Measurements from ENCODE around the gene POLG2.
A peak's percentile ranks its signal among the peaks of the same experiment; 100 is the strongest.

The POLG2 gene

DNA sequence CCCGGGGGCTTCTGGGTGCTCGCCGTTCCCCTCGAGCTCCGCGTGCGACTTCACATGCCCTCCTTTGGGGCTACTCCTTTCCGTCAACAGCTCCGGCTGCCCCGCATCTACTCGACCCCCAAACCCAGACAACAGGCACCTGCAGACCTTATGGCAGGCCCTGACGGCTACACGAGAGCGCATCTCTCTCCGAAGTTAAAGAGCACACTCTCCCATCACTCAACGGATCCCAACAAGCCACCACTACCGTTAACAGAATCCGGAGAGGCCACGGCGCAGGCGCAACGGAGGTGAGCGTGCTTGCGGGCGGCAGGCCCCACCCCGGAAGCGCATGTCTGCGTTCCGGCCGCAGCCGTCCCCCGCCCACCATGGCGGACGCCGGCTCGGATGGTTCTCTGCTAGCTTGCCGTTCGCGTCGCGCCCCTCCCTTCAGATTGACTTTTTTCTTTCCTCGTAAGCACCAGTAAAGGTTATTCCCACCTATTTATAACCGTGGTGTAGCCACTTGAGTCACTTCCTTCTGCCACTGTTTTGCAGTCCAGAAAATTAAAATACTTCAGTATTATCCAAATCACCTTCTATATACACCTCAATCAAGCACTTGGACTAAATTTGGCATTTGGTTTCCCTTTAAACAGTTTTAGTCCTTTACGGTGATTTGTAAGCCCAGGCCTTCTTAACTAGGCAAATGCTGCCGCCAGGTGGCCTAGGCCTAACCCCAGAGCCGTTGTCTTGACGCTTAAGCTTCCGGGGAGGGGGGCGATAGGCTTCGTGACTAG lies at the start of gene POLG2:
TSS of gene POLG2 (minus strand) at position 269 of the 779 bp plus-strand sequence. CDS start at position 183, 86 bp downstream.
- peak; percentile 96 for DNase-seq (ENCODE audit: low spot score)

DNA sequence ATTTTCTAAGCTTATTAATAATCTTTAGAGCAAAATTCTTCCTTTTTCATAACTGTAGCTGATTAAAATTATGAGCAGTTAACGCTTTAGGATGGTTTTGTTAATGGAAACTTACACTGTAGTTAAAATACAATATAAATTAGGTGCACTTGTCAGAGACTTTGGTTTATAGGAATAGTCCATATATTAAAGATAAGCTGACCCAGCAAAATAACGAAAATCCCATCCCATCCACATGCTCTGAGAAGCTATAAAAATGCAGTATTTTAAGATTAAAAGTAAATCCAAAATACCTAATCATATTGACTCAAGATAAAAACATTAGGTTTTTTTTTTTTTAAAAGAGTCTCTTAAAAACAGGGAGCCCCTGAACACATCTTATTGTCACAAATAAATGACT lies 47.9 kb upstream of the POLG2 start:
- DNase-seq (ENCODE audit: low spot score): no peak

DNA sequence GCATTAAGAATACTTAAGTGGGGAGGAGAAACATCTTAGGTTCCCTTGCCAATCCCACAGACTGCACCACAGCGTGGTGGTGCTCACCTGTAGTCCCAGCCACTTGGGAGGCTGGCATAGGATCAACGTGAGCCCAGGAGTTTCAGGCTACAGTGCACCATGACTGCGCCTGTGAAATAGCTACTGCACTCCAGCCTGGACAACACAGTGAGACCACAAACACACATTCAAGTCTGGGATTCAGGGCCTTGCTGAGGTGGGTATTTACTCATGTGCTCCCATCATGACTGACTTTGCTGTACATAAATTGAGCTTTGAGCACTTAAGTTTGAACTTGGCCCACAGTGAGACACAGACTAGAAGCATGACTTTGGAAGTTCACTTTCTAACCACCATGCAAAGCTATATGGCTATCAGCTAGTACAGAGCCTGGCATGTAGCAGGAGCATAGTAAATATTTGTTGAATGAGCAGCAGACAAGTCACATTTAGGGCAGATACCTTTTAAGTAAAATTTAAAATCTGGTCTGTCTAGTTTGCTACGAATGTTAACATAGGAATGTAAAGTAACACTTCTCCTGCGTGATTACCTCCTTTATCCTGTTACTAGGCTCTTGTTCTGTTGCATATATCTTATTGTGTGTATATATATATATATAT lies 43.4 kb upstream of the POLG2 start:
- DNase-seq (ENCODE audit: low spot score): no peak

DNA sequence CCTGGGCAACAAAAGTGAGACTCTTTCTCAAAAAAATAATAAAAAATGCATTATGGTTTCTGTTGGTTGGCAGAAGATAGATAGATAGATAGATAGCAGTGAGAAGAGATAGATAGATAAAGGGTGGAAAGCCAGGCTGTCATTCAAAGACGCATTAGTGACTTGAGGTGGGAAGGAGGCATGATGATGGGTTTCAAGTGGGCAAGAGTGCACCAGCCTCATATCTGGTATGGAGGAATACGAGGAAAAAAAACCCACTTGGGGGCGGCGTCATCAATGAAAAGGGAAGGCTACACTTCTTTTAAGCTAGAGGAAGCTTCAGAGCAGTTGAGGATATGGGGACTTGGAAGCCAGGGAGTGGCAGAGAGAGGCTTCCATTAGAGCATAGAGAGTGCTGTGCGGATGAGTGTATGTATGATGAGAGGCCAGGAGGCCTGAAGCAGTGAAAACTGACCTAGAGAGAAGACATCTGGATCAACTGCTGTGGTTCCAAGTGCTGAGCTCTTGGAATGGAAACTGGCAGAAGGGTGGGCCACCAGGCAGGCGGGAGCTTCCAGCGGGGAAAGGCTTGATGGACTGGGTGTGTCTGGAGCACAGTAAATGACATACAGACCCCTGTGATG lies 41.8 kb upstream of the POLG2 start:
- no peak for DNase-seq (ENCODE audit: low spot score)

DNA sequence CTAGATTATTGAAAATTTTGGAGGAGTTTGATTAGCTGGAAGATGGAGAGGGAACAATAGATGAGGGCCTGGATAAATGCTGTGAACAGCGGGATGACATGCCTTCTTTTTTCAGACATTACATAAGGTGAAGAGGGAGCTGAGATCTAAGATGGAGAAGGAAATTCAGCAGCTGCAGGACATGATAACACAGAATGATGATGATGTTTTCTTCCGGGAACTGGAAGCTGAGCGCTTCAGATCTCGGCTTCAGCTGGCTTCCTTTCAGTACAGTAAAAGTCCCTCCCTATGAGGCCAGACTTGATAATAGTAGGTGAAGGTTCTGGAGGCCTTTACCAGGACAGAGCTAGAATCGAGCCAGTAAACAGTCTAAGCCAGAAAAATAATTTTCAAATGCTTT lies 40.6 kb upstream of the POLG2 start:
- no peak for DNase-seq (ENCODE audit: low spot score)

DNA sequence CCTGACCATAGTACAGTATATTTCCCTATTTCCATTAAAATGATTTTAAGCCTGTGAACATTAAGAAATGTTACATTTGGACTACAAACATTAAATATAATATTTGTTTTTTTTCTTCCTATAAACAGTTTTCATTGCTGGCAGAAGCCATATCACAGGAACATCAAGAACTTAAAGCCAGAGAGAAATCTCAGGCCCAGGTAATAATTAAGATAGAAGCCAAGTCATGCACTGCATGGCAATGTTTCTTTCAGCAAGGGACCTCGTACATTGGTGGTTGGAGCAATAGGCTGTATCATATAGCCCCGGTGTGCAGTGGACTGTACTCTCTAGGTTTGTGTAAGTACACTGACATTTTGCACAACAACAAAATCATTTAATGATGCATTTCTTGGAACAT lies 40.1 kb upstream of the POLG2 start:
- no peak for DNase-seq (ENCODE audit: low spot score)

DNA sequence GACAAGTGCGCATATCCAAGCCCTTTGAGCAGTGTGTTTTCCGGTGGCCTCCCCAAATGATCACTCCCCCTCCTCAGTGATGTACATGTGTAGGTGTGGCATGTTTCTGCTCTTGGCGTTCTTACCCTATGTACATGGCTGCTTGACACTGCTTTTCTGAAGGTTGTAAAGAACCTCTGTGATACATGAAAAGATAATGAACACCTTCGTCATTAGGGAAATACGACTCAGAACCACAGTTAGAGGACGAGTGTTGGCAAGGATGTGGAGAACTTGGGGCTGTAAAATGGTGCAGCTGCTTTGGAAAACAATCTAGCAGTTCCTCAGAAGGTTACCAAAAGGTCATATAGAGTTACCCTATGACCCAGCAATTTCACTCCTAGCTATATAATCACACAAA lies 38.5 kb upstream of the POLG2 start:
- DNase-seq (ENCODE audit: low spot score): no peak

DNA sequence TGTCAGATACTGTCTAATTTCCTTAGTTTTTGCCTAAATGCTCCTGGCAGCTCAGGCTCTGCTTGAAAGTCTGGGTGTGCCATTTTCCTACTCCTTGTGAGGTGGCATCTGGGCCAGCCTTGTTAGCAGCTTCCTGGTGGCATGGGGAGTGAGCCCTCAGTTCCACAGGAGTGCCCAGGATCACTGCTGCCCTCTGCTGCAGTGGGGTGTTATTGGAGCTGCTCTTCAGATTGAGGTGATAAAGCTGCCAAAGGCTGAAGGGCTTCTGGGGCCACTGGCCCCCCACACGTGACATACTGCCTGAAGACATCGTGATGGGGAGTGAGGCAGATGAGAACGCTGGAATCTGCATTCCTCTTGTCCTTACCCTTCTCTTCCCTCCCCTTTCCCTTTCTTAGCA lies 37.3 kb upstream of the POLG2 start:
- no peak for DNase-seq (ENCODE audit: low spot score)

DNA sequence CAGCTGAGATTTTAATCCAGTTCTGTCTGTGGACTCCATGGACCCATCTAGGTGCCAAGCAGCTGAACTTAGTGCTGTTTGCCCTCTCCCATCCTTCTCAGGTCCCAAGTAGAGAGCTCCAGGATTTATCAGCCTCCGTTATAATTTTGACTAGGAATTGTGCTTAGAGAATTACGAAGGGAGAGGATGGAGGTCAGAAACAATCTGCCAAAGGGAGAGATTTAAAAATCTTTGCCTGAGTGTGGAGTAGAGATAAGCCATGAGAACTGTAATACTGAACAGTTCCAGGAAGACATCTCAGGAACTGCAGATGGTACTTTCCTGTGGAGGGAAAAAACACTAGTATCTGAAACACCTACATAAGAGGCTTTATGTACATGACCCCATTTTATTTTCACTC lies 36.9 kb upstream of the POLG2 start:
- no peak for DNase-seq (ENCODE audit: low spot score)

DNA sequence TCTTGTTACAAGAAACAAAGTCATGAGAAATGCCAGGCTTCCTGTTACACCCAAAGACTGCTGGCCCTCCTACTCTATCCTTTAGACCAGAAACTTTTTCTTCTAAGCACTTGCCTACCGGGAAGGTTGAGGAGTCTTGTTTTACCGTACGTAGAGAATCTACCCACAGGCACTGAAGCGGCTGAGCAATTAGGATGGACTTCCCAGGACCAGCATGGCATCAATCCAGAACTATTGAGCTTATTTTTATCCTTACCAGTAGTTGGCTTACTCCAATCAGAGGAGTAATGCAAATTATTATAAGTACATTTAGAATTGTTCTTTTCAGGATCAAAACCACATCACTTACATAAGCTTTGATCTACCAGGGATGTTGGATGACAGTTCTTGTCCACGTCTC lies 35.6 kb upstream of the POLG2 start:
- no peak for DNase-seq (ENCODE audit: low spot score)

DNA sequence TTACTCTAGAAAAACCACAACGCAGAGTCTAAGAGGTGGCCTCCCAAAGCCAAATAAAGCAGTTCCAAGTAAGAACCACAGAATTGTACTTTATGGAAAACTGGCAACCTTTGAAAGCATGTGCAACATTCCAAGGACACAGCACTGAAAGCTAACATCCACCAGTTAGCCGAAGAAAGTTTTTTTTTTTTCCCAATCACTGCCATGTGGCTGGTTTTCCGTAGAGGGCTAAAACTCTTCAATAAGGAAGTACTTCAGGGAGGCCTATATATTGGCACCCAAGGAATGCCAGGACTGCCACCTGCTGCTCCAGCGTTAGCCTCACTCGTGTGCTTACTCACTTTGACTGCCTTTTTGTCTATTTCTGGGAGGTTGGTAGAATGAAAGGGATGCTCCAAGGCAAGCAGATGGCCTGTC lies 35.1 kb upstream of the POLG2 start:
- DNase-seq (ENCODE audit: low spot score): no peak

DNA sequence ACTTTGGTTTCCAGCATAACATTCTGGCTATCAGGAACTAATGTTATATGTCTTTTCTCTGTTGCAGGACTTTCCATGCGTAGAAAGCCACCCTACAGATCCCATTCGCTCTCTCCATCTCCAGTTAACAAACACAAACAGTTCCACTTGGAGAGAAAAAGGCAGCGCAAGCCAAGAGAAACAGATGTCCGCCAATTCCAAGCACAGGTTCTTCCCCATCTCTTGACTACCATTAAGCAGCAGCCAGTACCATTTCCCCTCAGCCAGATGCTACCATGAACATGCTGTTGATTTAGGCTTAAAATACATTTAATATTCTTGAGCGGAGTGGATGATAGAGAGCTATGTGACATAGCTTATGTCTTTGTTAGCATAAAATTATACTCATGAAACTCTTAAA lies 32.4 kb upstream of the POLG2 start:
- peak; percentile 50 for DNase-seq (ENCODE audit: low spot score)

DNA sequence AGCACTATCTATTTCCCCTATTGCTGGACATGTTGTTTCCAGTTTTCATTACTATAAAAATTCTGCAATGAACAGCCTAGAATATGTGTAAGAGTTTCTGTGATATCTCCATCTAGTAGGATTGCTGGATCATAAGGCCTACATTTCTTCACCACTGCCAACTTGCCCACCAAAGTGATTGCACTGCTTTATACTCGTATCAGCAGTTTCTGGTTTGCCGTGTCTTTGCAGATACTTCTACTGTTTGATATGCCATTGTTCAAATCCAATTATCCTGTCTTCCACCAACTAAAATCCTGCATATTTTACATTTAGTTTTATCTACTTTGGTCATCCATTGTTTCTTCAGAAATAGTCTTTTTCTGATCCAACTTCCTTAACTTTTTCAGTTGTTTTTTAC lies 31.1 kb upstream of the POLG2 start:
- DNase-seq (ENCODE audit: low spot score): no peak

DNA sequence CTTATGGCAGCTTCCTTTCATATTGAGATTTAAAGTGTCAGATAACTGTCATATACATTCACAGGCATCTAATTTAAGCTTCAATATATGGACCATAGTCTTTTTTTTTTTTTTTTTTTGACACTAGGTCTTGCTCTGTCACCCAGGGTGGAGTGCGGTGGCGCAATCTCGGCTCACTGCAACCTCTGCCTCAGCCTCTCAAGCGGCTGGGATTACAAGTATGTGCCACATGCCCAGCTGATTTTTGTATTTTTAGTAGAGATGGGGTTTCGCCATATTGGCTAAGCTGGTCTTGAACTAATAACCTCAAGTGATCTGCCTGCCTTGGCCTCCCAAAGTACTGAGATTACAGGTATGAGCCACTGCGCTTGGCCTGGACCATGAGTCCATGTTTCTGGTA lies 23.5 kb upstream of the POLG2 start:
- no peak for DNase-seq (ENCODE audit: low spot score)

DNA sequence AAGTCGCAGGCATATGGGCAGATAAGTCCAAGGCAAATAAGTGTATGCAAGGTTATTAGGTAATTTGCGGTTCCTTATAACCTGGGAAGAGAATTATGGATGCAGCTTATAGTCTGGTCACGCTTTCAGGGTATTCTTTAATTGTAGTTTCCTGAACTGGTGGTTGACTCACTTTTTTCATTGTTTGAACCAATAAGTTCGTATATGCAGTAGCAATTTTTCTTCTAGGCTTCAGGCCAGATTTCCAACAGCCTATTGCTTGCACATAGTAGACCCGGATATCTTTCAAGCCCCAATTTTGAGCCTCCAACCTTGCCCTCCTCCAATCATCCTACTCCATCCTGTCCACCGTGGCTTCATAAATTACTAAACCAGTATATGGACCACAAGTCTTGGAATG lies 22.7 kb upstream of the POLG2 start:
- no peak for DNase-seq (ENCODE audit: low spot score)

DNA sequence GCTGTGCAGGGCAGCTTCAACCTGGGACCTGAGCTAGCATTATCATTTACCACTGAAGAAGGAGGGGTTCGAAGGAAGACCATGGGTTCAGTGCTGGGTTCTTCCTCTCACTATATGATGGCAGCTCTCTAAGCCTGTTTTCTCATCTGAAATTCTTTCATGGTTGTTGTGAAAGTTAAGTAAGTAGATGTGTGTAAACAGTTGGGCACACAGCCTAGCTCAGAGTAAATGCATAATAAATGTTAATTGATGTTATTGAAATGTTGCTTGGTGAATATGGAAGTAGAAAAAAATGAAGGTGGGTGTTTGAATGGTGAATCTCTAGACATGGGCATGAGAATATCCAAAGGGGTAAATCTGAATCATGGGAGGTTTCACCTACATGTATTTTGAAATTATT lies 19.0 kb upstream of the POLG2 start:
- no peak for DNase-seq (ENCODE audit: low spot score)

DNA sequence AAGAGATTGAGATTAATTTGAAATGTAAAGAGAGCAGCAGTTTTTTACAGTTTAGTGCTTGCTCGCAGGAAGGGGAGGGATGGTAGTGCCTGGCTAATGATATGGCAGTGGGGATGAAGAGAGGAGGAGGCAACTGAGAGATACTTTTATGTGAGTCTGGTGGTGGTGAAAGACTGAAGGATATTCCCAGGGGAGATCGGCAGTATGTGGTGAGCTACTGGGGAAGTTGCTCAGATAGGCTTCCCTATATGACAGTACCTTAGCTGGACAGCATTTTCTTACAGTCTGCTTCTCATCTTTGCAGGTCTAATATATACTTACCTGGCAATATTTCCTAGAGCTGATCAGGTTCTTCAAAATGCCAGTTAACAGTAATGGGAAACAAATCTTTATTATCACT lies 18.6 kb upstream of the POLG2 start:
- DNase-seq (ENCODE audit: low spot score): no peak

DNA sequence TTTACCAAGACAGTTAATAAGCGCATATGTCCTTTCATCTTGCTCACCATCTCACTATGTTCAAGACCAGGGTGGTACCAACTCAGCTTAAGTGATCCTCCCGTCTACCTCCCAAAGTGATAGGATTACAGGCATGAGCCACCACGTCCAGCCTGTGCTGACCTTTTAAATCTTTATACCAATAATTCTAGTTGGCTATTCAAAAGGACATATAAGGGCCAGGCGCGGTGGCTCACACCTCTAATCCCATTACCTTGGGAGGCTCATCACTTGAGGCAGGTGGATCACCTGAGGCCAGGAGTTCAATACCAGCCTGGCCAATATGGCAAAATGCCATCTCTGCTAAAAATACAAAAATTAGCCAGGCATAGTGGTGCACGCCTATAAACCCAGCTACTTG lies 12.3 kb upstream of the POLG2 start:
- no peak for DNase-seq (ENCODE audit: low spot score)

DNA sequence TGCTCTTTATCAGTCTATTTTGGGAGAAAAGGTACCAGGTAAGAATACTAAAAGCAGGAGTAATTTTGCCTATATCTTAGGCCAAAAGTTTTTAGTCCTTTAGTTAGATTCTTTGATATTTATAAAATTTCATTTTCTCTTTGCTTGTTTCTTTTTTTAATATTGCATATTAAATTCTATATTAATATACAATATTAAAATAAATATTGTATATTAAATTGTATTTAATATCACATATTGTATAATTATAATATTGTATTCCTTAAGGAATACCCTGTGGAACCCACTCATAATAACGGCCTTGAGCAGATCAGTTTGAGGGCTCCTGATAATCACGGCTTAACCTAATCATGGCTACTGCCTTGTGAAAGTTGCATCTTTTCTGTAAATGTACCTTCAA lies 11.8 kb upstream of the POLG2 start:
- DNase-seq (ENCODE audit: low spot score): no peak

DNA sequence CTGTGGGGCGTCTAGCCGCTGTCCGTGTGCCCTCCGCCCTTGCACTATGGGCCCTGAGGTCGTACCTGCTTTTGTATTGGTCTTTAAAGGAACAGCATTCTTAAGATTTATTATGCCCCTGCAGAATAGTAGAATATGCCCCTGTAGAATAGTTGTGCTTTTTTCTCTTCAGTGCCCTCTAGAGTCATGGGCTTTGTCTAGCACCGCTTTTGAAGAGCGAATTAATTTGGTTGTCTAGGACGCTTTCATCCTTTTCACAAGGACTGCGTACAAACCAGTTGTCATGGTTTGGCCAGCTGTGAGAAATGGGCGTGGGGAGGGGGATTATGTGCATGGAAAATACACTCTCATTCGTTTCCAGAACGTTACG lies 10.5 kb upstream of the POLG2 start:
- DNase-seq (ENCODE audit: low spot score): peak; percentile 72

DNA sequence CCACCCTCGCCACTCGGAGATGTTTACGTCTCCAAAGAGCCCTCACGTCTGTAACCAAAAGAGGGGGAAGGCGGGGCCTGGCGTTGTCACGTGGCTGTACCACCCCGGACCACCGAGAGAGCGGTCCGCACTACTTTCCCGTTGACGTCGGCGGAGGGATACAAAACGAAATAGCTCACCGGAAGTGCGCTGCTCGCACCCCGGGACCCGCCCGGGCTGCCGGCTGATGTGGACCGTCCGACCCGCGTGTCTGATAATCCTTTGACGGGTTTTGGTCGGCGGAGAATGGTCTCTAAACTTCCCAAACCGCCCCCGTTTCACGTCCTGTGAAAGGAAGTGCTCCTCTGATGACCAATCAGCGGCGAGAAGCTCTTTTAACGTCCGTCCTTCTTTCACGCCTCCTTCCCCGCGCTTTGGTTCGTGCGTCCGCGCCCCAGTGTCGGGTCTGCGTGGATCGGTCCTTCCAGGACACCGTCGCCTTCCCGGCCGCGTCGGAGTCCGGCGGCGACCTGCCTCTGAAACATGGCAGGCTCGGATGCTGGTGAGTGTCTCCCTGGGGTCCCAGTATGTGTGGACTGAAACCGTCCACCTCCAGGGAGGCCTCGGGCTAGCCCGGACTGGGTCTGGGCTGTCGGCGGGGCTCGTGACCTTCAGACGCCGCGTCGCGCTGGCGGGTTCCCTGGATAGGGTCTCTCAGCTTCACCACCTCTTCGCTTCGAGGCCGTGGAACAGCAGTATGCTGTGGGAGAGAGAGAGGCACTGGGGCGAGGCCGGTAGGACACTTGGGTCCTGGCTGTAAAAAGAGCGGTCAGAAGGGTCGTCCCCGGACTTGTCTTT lies 9.9 kb upstream of the POLG2 start, which contains the start of gene CEP95:
TSS of gene CEP95 (plus strand) at position 402 of the 837 bp plus-strand sequence. CDS start at position 523, 121 bp downstream.
- DNase-seq (ENCODE audit: low spot score): peak; percentile 96

DNA sequence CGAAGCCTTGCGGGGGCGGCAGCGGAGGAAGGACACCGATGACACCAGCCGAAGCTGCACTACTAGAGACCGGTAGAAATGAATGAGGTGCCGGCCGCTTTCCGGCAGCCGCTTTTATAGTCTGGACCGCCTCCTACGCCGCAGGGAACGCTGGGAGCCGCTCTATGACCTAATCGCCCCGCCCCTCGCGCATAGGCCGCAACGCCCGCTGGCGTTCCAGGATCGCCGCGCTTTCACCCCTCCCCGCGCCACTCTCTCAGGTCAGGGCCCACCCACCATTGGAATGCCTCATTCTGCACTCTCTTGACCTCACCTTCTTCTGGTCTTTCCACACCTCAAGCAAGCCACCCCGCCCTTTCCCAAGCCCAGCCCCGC lies 9.3 kb upstream of the POLG2 start, which contains the start of gene DDX5:
TSS of gene DDX5 (minus strand) at position 89 of the 375 bp plus-strand sequence. CDS start 170 bp downstream, outside the sequence.
- DNase-seq (ENCODE audit: low spot score): peak; percentile 97
